Measurements from ENCODE around the gene ZDHHC11.

- no peak for TF ChIP-seq CTCF (conservative IDR thresholded peaks at IDR 0.05; ENCODE audit: low read length)
- no peak for TF ChIP-seq EZH2phosphoT487 (IDR thresholded peaks at IDR 0.05; ENCODE audit: borderline replicate concordance, low read depth, low read length)
Observed at GRCh38 chr5:801472-801871, 49.3 kb downstream of the ZDHHC11 start.
